Motor neuron (in vitro differentiated cells): ENCODE measurements around the gene CSTPP1. TPM values are rescaled to one million over a fixed set of nuclear protein-coding genes. Genes with fewer than 3 reads are reported as not detected.

ENCODE experiments used
- ATAC-seq, 8 experiments: fragments of 200-7000 bp; cut with Tn5 transposase; replicated peaks in 6 of 8; 2 replicates each; pipeline ENCODE4 v1.8.0; 2021; ENCODE audit warnings: mild to moderate bottlenecking in 8 of 8, moderate library complexity in 8 of 8
- H3K27ac ChIP-seq, 2 donors: fragments of 250-450 bp; sonication (Bioruptor Pico); 2 replicates each; pipeline ENCODE4 v1.9.0; 2021; ENCODE audit warnings: antibody characterized with exemption in 2 of 2, mild to moderate bottlenecking in 2 of 2, moderate library complexity in 1 of 2
- H3K4me1 ChIP-seq, 2 donors: fragments of 250-450 bp; sonication (Bioruptor Pico); replicated peaks in 1 of 2; 2 replicates each; pipeline ENCODE4 v1.6.1; 2021; ENCODE audit warnings: antibody characterized with exemption in 2 of 2, mild to moderate bottlenecking in 2 of 2, moderate library complexity in 1 of 2
- H3K4me3 ChIP-seq, 5 donors: fragments of 250-450 bp; sonication (Bioruptor Pico); 2 replicates each; pipeline ENCODE4 v1.9.0; 2021; ENCODE audit warnings: antibody characterized with exemption in 5 of 5, mild to moderate bottlenecking in 5 of 5, moderate library complexity in 4 of 5
- WGBS, 10 experiments: fragments of 450-650 bp; shearing (Covaris generic); methylation state at CpG; one replicate each; pipeline ENCODE4 v1.0.0; 2022; 5-methylcytosine and 5-hydroxymethylcytosine counted together
- in situ Hi-C, 9 experiments: fragments of 400-800 bp; cut with MboI; loops; one replicate each; pipeline ENCODE4 v1.15.0; 2021; ENCODE audit warnings: low sequenced_read_pairs in 9 of 9, low pct_unique_long_range_greater_than_20kb in 2 of 9; ENCODE audit not compliant: unreplicated experiment in 9 of 9
- total RNA-seq, 8 experiments: library from RNA; unstranded; fragments of 300-600 nt; gene quantifications; 2 replicates each; pipeline versions ENCODE4 v1.2.3 to v1.2.4, GENCODE V29; 2022

The CSTPP1 gene
- total RNA-seq, 8 experiments from 2014 or later: 13.2 to 65.9 (median 31.3) TPM

DNA sequence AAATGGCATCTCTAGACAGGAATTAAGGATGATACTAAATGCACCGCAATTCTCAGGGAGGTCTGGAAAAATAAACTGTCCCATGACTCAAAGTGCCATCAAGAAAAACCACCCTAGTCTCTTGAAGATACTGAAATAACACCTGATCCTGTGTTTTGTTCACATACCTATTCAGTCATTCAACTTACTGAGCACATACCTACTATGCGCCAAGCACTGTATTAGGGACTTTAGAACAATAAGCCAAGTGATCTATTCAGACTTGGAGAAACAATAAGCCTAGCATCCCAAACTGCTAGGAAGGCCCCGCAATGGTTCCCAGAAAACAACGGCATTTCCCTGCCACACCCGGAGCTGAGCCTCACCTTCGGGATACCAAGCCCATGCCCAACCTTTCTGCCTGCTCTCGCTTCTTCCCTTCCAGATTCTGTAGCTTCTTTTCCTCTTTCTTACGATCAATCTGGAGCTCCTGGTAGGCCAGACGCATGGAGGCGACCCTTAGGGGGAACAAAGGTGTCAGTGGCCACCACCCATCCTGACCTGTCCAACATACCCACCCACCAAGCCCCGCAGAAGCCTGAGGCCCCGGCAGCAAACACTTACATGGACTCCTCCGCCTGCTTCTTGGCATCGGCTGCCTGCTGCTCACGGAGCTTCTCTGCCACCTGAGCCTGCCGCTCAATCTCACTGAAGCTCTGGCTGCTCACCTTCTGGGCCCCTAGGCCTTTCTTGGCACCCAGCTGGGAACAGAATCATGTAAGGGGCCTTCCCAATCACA lies 234.7 kb downstream of the CSTPP1 start:
- 74 to 100% (median 93%) methylated on average over 1 to 10 of the region's 16 CpGs; no CpG with 5 or more reads in 1 of the 10 experiments for WGBS, 10 experiments
- in situ Hi-C loops: loop anchor here in 3 of 9 experiments (25.0 kb wide), 1 partner anchor 284 kb away; no protein-coding TSS in a partner anchor
- peaks cover 5 to 6% of the 10 kb centered on the region in 2 donors for H3K4me1 ChIP-seq
- H3K4me3 ChIP-seq: no peak overlapping the region
- no peak overlapping the region for H3K27ac ChIP-seq
- ATAC-seq: no peak

DNA sequence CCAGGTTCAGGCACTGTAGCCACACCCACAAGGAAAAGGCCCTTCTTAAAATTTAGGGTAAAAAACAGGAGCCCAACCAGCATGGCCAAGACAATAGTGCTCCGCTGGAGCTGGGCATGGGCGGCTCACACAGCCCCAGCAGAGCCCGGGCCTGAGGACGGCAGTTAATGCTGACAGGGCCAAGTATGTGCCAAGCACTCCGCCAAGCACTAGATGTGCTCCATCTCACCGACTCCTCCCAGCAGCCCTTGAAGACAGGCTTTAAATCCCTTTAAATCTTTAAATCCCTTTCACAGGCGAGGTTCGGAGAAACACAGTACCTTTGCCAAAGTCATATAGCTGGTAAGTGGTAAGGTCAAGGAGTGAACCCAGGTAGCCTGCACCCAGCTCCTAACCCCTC lies 235.3 kb downstream of the CSTPP1 start:
- WGBS, 10 experiments: 39 to 100% (median 94%) methylated on average over 1 to 5 of the region's 8 CpGs; no CpG with 5 or more reads in 6 of the 10 experiments
- no peak for ATAC-seq
- Histone ChIP-seq H3K27ac (no peak overlapping the region), H3K4me3 (no peak overlapping the region), H3K4me1 (peaks cover 5 to 6% of the 10 kb centered on the region in 2 donors)
- in situ Hi-C loops: loop anchor here in 3 of 9 experiments (25.0 kb wide), 1 partner anchor 285 kb away; no protein-coding TSS in a partner anchor

DNA sequence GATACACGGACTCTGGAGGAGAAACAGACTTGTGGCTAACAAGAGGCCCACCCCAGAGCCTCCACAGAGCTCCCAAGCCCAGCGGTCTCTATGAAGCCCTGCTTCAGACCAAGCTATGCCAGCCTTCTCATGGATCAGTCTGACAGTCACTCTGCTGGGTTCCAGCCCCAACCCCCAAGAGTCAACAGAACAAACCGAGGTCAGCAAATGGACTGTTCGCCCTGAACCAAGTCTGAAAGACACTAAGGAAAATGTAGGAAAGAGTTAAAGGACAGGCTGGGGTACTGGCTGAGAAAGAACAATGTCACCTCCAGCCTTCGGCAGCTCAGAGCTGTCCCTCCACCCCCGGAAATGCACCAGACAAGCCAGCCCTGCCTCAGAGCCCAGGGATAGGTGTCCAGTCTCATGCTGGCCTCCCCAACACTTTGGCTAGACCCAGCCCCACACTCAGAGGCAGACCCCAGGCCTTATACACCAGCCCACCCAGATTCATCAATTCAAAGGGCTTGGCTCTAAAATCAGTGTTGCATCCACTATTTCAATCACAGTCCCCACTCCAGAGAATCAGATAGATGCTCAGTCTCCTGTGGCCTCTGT lies 236.3 kb downstream of the CSTPP1 start:
- WGBS, 10 experiments: 50 to 82% (median 77%) methylated on average over 1 to 5 of the region's 6 CpGs; no CpG with 5 or more reads in 6 of the 10 experiments
- Histone ChIP-seq H3K4me3 (no peak overlapping the region), H3K27ac (no peak overlapping the region), H3K4me1 (peaks cover 9 to 10% of the 10 kb centered on the region in 2 donors)
- in situ Hi-C loops: loop anchor here in 3 of 9 experiments (25.0 kb wide), 1 partner anchor 286 kb away; no protein-coding TSS in a partner anchor
- no peak for ATAC-seq

DNA sequence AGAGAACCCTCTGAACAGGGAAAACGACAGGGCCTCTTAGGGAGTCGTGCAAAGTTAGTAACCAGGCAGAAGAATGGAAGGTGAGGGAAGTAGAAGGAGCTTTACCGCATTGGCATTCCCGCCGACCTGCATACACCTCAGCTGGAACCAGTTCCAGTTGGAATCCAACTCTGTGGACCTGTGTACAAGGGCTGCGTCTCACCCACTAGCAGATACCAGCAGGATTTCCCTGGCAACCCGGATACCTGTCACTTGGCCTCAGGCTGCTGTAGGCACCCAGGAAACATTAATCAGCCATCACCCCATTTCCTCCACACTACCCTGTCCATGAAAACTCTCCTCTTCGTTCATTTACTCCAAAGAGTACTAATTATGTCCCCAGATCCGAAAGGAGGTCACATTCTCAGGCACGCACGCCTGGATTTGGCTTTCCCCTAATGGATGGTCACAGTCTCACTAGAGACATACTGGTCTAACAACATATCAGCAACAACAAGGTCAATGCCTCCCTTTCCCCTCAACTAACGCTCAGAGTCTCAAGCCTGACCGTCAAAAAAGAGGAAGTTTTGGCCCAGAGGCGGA lies 239.3 kb downstream of the CSTPP1 start:
- peak overlapping the region; percentile 81 to 95 (median 88) for H3K4me3 ChIP-seq
- WGBS, 10 experiments: 0 to 90% (median 28%) methylated on average over 1 to 11 of the region's 14 CpGs; no CpG with 5 or more reads in 2 of the 10 experiments
- peak overlapping the region; percentile 90 to 96 for H3K27ac ChIP-seq
- no peak for ATAC-seq
- peaks cover 12 to 15% of the 10 kb centered on the region in 2 donors for H3K4me1 ChIP-seq
- in situ Hi-C loops: no loop called here

DNA sequence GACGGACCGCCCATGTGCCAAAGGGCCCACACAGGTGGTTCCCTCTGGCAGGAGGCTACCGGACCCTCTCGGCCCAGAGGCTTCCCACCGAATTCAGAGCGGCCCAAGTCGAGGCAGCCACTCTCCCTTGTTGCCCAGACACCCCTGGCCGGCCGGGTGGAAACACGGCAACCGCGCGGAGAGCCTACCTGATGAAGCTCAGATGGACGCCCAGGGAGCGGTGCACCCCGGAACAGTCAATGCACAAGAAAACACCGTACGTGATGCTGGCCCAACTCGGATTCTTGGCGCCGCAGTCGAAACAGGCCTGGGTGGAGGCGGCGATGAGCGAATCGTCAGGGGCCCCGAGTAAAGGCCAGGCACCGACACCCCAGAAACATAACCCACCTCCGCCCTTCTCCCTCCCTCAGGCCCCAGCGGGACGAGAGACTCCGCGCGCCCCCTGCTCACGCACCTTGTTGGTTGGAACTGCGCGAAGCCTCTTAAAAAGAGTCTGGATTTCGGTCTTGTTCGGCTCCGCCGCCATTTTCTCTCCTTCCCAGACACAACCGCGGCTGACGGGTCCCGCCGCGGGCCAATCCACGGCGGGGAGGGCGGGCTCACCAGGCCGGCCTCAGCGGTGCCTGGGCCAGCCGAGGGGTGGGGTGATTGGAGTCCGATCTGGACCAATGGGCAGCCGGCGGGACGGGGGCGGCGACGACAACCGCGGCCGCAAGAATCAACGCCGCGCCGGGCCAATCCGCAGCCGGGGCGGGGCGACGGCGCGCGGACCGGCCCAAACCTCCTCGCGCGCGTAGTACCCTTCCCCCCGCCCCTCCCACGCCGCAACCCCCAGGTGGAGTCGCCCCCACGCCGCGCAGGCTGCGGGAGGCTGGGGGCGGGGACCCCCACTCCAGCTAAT lies 240.0 kb downstream of the CSTPP1 start, which contains the start of gene ARFGAP2:
TSS of gene ARFGAP2 (minus strand) at position 552 of the 901 bp plus-strand sequence. CDS start at position 526, 26 bp downstream.
- WGBS, 10 experiments: 0 to 6% (median 0%) methylated on average over 2 to 9 of the region's 89 CpGs; no CpG with 5 or more reads in 7 of the 10 experiments
- ATAC-seq: peak; percentile 82 to 96 (median 94)
- Histone ChIP-seq H3K27ac (peak within 1 kb of the TSS; percentile 93 to 96), H3K4me3 (peak within 1 kb of the TSS; percentile 81 to 95 (median 88)), H3K4me1 (peaks cover 12 to 15% of the 10 kb centered on the region in 2 donors)
- in situ Hi-C loops: no loop called here

DNA sequence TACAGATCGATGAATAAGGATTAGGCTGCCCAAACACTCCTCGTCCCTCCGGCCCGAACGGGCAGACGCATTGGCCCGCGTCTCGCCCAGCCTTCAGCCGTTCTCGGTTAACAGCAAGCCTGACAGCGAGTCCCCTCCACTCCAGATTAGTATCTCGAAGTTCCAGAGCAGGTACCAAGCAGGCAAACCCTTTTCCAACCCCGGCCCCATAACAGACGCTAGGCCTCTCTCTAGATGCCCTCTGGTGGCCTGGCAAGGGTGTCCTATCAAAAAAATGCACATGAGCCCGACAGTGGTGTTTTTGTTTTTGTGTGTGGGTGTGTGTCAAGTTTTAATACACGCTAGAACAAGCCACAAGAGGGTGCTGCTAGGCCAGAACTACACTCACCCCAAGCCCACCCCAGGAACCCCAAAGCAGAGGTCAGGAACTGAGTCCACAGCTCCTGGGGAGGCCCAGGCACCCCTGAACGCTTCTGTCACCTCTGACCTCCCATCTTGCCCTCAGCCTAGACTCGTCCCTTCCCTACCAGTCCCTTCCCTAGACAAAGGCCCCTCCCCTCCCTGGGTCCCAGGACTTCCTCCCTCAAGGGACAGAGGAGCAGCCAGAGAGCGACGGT lies 240.8 kb downstream of the CSTPP1 start:
- peak overlapping the region; percentile 88 to 93 for H3K27ac ChIP-seq

GRCh38 chr11:47177846-47178245 lies 241.3 kb downstream of the CSTPP1 start:
- Histone ChIP-seq H3K4me3 (no peak overlapping the region), H3K4me1 (peaks cover 12 to 15% of the 10 kb centered on the region in 2 donors), H3K27ac (peak overlapping the region; percentile 88 to 93)
- no peak for ATAC-seq
- WGBS, 10 experiments: 80% methylated on average over 1 of the region's 6 CpGs; no CpG with 5 or more reads in 9 of the 10 experiments
- in situ Hi-C loops: no loop called here

More for the DNA sequence above, 240.8 kb downstream of the CSTPP1 start:
- peak overlapping the region; percentile 81 to 95 (median 88) for H3K4me3 ChIP-seq
- 0% methylated on average over 1 to 4 of the region's 21 CpGs; no CpG with 5 or more reads in 7 of the 10 experiments for WGBS, 10 experiments
- ATAC-seq: peak; percentile 43 to 70 (median 63)
- peaks cover 12 to 15% of the 10 kb centered on the region in 2 donors for H3K4me1 ChIP-seq
- in situ Hi-C loops: no loop called here

DNA sequence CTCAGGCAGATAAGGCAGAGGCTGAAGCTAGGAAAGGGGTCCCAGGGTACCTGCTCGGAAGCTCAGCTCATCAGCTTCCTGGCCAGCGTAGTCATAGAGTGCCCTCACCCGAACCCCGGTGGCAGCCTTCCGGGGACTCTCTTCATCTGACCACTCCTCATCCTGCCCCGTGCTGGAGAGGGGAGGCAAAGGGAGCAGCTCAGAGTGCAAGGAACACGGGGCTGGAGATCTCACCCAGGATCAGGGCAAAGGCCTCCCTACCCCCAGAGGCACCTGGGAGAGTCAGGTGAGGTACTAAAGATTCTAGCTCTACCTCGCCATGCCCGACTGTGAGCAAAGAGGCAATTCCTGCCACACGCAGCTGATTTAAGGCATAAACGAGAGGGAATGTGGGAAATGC lies 241.8 kb downstream of the CSTPP1 start:
- ATAC-seq: no peak
- no peak overlapping the region for H3K4me3 ChIP-seq
- peak overlapping the region; percentile 88 to 93 for H3K27ac ChIP-seq
- H3K4me1 ChIP-seq: peaks cover 12 to 15% of the 10 kb centered on the region in 2 donors
- WGBS, 10 experiments: 79 to 100% (median 94%) methylated on average over 1 to 6 of the region's 11 CpGs; no CpG with 5 or more reads in 4 of the 10 experiments
- in situ Hi-C loops: no loop called here

GRCh38 chr11:47178737-47179654 lies 242.4 kb downstream of the CSTPP1 start:
- Histone ChIP-seq H3K27ac (no peak overlapping the region), H3K4me1 (peaks cover 12 to 15% of the 10 kb centered on the region in 2 donors), H3K4me3 (no peak overlapping the region)
- WGBS, 10 experiments: 75 to 100% (median 92%) methylated on average over 2 to 13 of the region's 23 CpGs; no CpG with 5 or more reads in 5 of the 10 experiments
- no peak for ATAC-seq
- in situ Hi-C loops: no loop called here

GRCh38 chr11:47179655-47179991 lies 243.1 kb downstream of the CSTPP1 start:
- H3K4me1 ChIP-seq: peaks cover 17 to 18% of the 10 kb centered on the region in 2 donors
- WGBS, 10 experiments: 80 to 100% (median 100%) methylated on average over 1 of the region's 1 CpG; no CpG with 5 or more reads in 7 of the 10 experiments
- in situ Hi-C loops: no loop called here
- no peak overlapping the region for H3K4me3 ChIP-seq
- ATAC-seq: no peak
- no peak overlapping the region for H3K27ac ChIP-seq
